ENCODE results near the gene OR8B4. TPM values are rescaled to one million over a fixed set of nuclear protein-coding genes. Genes with fewer than 3 reads are reported as not detected.

The OR8B4 gene
- total and polyA plus RNA-seq, 2 donors (not counting 1 experiment from before 2014, with no cell fraction given): not detected

- peaks cover 30% of the 10 kb centered on the region for H3K27me3 Mint-ChIP-seq
- no peaks in the 10 kb centered on the region for H3K36me3 ChIP-seq (replicated peaks in 1 of 2; ENCODE audit: control extremely low read depth in 1 of 2, control insufficient read depth in 1 of 2, extremely low read depth in 1 of 2, insufficient read depth in 2 of 2, low read length in 1 of 2)
- no peak overlapping the region for H3K27ac ChIP-seq (ENCODE audit: low read length in 2 of 2)
- peaks cover 0 to 5% (median 0%) of the 10 kb centered on the region in 4 experiments for H3K27me3 ChIP-seq (replicated peaks in 1 of 4; ENCODE audit: control extremely low read depth in 1 of 4, control insufficient read depth in 3 of 4, insufficient read depth in 4 of 4, low read length in 3 of 4)
- ATAC-seq (ENCODE audit: low read depth) (no peak), DNase-seq (no peak)
- no peak overlapping the region for H3K4me2 ChIP-seq (replicated peaks; ENCODE audit: low read depth, low read length, poor library complexity, severe bottlenecking)
- intact Hi-C loops (cut with micrococcal nuclease): no loop called here
- H3K9me3 ChIP-seq (ENCODE audit: control extremely low read depth in 1 of 3, control insufficient read depth in 2 of 3, insufficient read depth in 1 of 3, low read length in 2 of 3): peaks cover 0 to 7% (median 0%) of the 10 kb centered on the region in 3 donors
- TF ChIP-seq, protein P1, sequence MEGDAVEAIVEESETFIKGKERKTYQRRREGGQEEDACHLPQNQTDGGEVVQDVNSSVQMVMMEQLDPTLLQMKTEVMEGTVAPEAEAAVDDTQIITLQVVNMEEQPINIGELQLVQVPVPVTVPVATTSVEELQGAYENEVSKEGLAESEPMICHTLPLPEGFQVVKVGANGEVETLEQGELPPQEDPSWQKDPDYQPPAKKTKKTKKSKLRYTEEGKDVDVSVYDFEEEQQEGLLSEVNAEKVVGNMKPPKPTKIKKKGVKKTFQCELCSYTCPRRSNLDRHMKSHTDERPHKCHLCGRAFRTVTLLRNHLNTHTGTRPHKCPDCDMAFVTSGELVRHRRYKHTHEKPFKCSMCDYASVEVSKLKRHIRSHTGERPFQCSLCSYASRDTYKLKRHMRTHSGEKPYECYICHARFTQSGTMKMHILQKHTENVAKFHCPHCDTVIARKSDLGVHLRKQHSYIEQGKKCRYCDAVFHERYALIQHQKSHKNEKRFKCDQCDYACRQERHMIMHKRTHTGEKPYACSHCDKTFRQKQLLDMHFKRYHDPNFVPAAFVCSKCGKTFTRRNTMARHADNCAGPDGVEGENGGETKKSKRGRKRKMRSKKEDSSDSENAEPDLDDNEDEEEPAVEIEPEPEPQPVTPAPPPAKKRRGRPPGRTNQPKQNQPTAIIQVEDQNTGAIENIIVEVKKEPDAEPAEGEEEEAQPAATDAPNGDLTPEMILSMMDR (IDR thresholded peaks at IDR 0.05): no peak
- TF ChIP-seq EZH2 (IDR thresholded peaks at IDR 0.05; ENCODE audit: borderline replicate concordance, insufficient read depth, low read depth, low read length, poor library complexity, severe bottlenecking): no peak
- H3K4me1 ChIP-seq (ENCODE audit: control insufficient read depth in 2 of 2, insufficient read depth in 2 of 2, low read length in 2 of 2): no peaks in the 10 kb centered on the region
- H3K79me2 ChIP-seq (ENCODE audit: control insufficient read depth, insufficient read depth, low read length): no peaks in the 10 kb centered on the region
- peaks cover 2% of the 10 kb centered on the region for H3K9me3 Mint-ChIP-seq (ENCODE audit: insufficient read depth)
- H4K20me1 ChIP-seq (ENCODE audit: control insufficient read depth, insufficient read depth, low read length, poor library complexity, severe bottlenecking): no peaks in the 10 kb centered on the region
- ChIA-PET POLR2A (no interaction called here), CTCF (no interaction called here)
- no peak overlapping the region for H3K9ac ChIP-seq (ENCODE audit: low read length)
- H2AFZ ChIP-seq (ENCODE audit: insufficient read depth, low read depth, low read length, poor library complexity, severe bottlenecking): no peak overlapping the region
- no peak overlapping the region for H3K4me3 Mint-ChIP-seq
- no CpG with 5 or more reads among the region's 2 CpGs for WGBS (ENCODE audit: insufficient coverage)
- H3K27ac Mint-ChIP-seq: no peak overlapping the region
- no peak overlapping the region for H3K4me3 ChIP-seq (ENCODE audit: control extremely low read depth in 1 of 5, extremely low read depth in 1 of 5, insufficient read depth in 1 of 5, low read depth in 2 of 5, low read length in 4 of 5)
- no peaks in the 10 kb centered on the region for H3K4me1 Mint-ChIP-seq
Measured at GRCh38 chr11:124434699-124435098, 10.0 kb upstream of the OR8B4 start.

GRCh38 chr11:124429599-124429998, 4.9 kb upstream of the OR8B4 start:
- H3K27ac Mint-ChIP-seq: no peak overlapping the region

More at GRCh38 chr11:124429599-124429998, 4.9 kb upstream of the OR8B4 start:
- no peak overlapping the region for H3K4me2 ChIP-seq (replicated peaks; ENCODE audit: low read depth, low read length, poor library complexity, severe bottlenecking)
- intact Hi-C loops (cut with micrococcal nuclease): no loop called here
- TF ChIP-seq, protein P1 (IDR thresholded peaks at IDR 0.05): no peak
- TF ChIP-seq EZH2 (IDR thresholded peaks at IDR 0.05; ENCODE audit: borderline replicate concordance, insufficient read depth, low read depth, low read length, poor library complexity, severe bottlenecking): no peak
- ChIA-PET POLR2A (no interaction called here), CTCF (interaction anchor here (1.6 kb wide), 1 partner anchor 13 kb away, joined by 5 read pairs; no protein-coding TSS in a partner anchor)
- no CpG with 5 or more reads among the region's 2 CpGs for WGBS (ENCODE audit: insufficient coverage)
- H3K27ac ChIP-seq (ENCODE audit: low read length in 2 of 2): no peak overlapping the region
- Mint-ChIP-seq H3K4me1 (no peaks in the 10 kb centered on the region), H3K9me3 (ENCODE audit: insufficient read depth) (peaks cover 5% of the 10 kb centered on the region), H3K27me3 (peaks cover 9% of the 10 kb centered on the region), H3K4me3 (no peak overlapping the region)
- H3K9me3 ChIP-seq (ENCODE audit: control extremely low read depth in 1 of 3, control insufficient read depth in 2 of 3, insufficient read depth in 1 of 3, low read length in 2 of 3): peaks cover 0 to 4% (median 3%) of the 10 kb centered on the region in 3 donors
- no peaks in the 10 kb centered on the region for H3K4me1 ChIP-seq (ENCODE audit: control insufficient read depth in 2 of 2, insufficient read depth in 2 of 2, low read length in 2 of 2)
- H3K36me3 ChIP-seq (replicated peaks in 1 of 2; ENCODE audit: control extremely low read depth in 1 of 2, control insufficient read depth in 1 of 2, extremely low read depth in 1 of 2, insufficient read depth in 2 of 2, low read length in 1 of 2): no peaks in the 10 kb centered on the region
- no peaks in the 10 kb centered on the region for H3K79me2 ChIP-seq (ENCODE audit: control insufficient read depth, insufficient read depth, low read length)
- DNase-seq (no peak), ATAC-seq (ENCODE audit: low read depth) (no peak)
- H2AFZ ChIP-seq (ENCODE audit: insufficient read depth, low read depth, low read length, poor library complexity, severe bottlenecking): no peak overlapping the region
- H4K20me1 ChIP-seq (ENCODE audit: control insufficient read depth, insufficient read depth, low read length, poor library complexity, severe bottlenecking): no peaks in the 10 kb centered on the region
- H3K9ac ChIP-seq (ENCODE audit: low read length): no peak overlapping the region
- peaks cover 0 to 3% (median 0%) of the 10 kb centered on the region in 4 experiments for H3K27me3 ChIP-seq (replicated peaks in 1 of 4; ENCODE audit: control extremely low read depth in 1 of 4, control insufficient read depth in 3 of 4, insufficient read depth in 4 of 4, low read length in 3 of 4)
- H3K4me3 ChIP-seq (ENCODE audit: control extremely low read depth in 1 of 5, extremely low read depth in 1 of 5, insufficient read depth in 1 of 5, low read depth in 2 of 5, low read length in 4 of 5): no peak overlapping the region

Data from B cell (primary cell).